HG03097 (cell line): ENCODE measurements around the gene DPP7.

Experiments
- ATAC-seq: cut with Tn5 transposase; IDR thresholded peaks from one replicate; pipeline ENCODE4 v1.9.1; 2021; ENCODE audit not compliant: unreplicated experiment, low FRiP score

Gene DPP7

GRCh38 chr9:137095664-137096517 lies 18.6 kb downstream of the DPP7 start:
- peak; percentile 63 for ATAC-seq

- ATAC-seq = no peak
Measured at GRCh38 chr9:137089232-137089947, 25.1 kb downstream of the DPP7 start.

- no peak for ATAC-seq
Measured at GRCh38 chr9:137088121-137088520, 26.4 kb downstream of the DPP7 start.

GRCh38 chr9:137087409-137087925 lies 27.1 kb downstream of the DPP7 start:
- ATAC-seq = no peak

- ATAC-seq = peak; percentile 73
Measured at GRCh38 chr9:137086531-137087408, 27.8 kb downstream of the DPP7 start, which contains the start of gene MAN1B1. Gene MAN1B1, plus strand, starts transcription at chr9:137086985. Its CDS starts 15 bp downstream, at chr9:137087000.

- ATAC-seq = peak; percentile 18
Measured at GRCh38 chr9:137085920-137086530, 28.5 kb downstream of the DPP7 start.

- no peak for ATAC-seq
Measured at GRCh38 chr9:137084526-137084925, 30.0 kb downstream of the DPP7 start.

GRCh38 chr9:137083394-137084004 lies 31.0 kb downstream of the DPP7 start:
- no peak for ATAC-seq

- no peak for ATAC-seq
Measured at GRCh38 chr9:137082925-137083290, 31.6 kb downstream of the DPP7 start.

GRCh38 chr9:137082222-137082924 lies 32.2 kb downstream of the DPP7 start:
- no peak for ATAC-seq

- ATAC-seq = no peak
Measured at GRCh38 chr9:137080260-137081122, 34.0 kb downstream of the DPP7 start.

- no peak for ATAC-seq
Measured at GRCh38 chr9:137079401-137079787, 35.1 kb downstream of the DPP7 start.

- no peak for ATAC-seq
Measured at GRCh38 chr9:137078701-137079400, 35.7 kb downstream of the DPP7 start.

- ATAC-seq = peak; percentile 12
Measured at GRCh38 chr9:137077758-137078693, 36.5 kb downstream of the DPP7 start.

GRCh38 chr9:137077010-137077747 lies 37.4 kb downstream of the DPP7 start, which contains the start of gene UAP1L1:
Gene UAP1L1, plus strand, starts transcription at chr9:137077517. Its CDS starts 16 bp downstream, at chr9:137077533.
- peak; percentile 44 for ATAC-seq

- ATAC-seq = peak; percentile 7
Measured at GRCh38 chr9:137076636-137077009, 37.9 kb downstream of the DPP7 start.
